T-helper 2 cell treated with Interferon-gamma antibody and Interleukin-4, amounts not matched to agents 100 ng/mL and 5 ng/mL, for 36 hours (primary cell): ENCODE measurements around the gene LAMC1. TPM values are rescaled to one million over a fixed set of nuclear protein-coding genes. Genes with fewer than 3 reads are reported as not detected.

Experiments used
- intact Hi-C: fragments of 100-400 bp; cut with micrococcal nuclease; formaldehyde crosslinking; loops from one replicate; pipeline ENCODE4 v1.15.1; 2023
- total RNA-seq: library from RNA; stranded (reverse); gene quantifications from 2 replicates; pipeline ENCODE4 v1.2.3, GENCODE V29; 2022

The LAMC1 gene
- total RNA-seq, result not detected in 2 replicates

DNA sequence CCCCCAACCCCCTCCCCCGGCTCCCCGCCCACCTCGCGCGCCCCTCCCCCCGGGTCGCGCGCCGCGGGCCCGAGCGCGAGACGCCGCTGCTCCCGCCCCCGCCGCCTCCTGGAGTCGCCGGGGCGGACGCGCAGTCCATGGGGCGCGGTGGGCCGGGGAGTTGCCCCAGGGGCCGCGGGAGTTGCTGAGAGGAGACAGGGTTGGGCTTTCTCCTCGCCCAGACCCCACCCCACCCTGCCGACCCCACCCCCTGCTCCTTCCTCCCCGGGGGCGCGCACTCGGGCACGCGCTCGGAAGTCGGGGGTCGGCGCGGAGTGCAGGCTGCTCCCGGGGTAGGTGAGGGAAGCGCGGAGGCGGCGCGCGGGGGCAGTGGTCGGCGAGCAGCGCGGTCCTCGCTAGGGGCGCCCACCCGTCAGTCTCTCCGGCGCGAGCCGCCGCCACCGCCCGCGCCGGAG lies at the start of gene LAMC1:
Gene LAMC1, plus strand, starts transcription at position 275 of the 455 bp plus-strand sequence. CDS start 297 bp downstream, outside the sequence.
- intact Hi-C loops, result no loop called here

- intact Hi-C loops, result no loop called here
These were observed 48.6 kb upstream of the LAMC1 start for GRCh38 chr1:182974506-182975191.

DNA sequence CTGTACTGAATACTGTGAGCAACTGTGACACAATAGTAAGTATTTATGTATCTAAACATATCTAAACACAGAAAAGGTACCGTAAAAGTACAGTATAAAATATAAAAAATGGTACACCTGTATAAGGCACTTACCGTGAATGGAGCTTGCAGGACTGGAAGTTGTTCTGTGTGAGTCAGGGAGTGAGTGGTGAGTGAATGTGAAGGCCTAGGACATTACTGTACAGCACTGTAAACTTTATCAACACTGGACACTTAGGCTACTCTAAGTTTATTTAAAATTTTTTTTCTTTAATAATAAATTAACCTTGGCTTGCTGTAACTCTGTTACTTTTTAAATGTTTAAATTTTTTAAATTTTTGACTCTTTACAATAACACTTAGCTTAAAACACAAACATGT lies 45.7 kb upstream of the LAMC1 start:
- intact Hi-C loops, result no loop called here

- intact Hi-C loops, result no loop called here
These were observed 44.9 kb upstream of the LAMC1 start for GRCh38 chr1:182978151-182978853.

- intact Hi-C loops, result no loop called here
These were observed 39.1 kb upstream of the LAMC1 start for GRCh38 chr1:182984138-182984537.

- intact Hi-C loops, result no loop called here
These were observed 38.6 kb upstream of the LAMC1 start for GRCh38 chr1:182984621-182985020.

DNA sequence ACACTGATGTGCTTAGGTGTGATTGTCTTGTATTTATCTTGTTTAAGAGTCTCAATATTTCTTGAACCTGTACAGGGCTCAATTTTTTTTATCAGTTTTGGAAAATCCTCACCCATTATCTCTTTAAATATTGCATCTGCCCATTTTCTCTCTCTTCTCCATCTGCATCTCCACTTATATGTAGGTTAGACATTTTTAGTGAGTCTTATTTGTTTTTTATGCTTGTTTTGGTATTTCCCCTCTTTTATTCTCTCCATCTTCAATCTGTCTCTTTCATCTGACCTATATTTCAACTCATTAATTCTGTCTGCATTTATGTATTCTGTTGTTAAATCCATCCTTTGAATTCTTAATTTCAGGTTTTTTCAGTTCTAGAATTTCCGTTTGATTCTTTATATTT lies 37.3 kb upstream of the LAMC1 start:
- intact Hi-C loops, result no loop called here

GRCh38 chr1:182990413-182991144 lies 32.6 kb upstream of the LAMC1 start:
- intact Hi-C loops, result no loop called here

GRCh38 chr1:182993746-182994145 lies 29.5 kb upstream of the LAMC1 start:
- intact Hi-C loops, result no loop called here

GRCh38 chr1:182995894-182996293 lies 27.3 kb upstream of the LAMC1 start:
- intact Hi-C loops, result no loop called here

GRCh38 chr1:182996816-182997215 lies 26.4 kb upstream of the LAMC1 start:
- intact Hi-C loops, result no loop called here

DNA sequence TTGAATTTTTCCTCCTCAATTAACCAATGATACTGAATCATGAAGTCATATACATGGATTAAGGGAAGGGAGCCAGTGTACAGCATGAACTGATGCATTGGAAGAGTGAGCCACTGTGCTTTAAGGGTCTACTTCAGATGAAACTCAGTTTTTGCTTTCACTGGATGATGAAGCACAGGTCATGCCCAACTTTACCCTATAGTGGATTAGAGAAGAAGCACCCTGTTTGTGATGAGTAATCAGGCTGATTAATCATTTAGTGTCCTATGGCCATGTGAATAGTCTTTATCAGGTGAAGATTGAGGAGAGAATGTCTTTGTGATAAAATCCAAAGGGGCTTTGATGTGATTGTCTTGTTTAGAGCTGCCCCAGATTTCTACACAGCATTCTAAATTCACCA lies 24.7 kb upstream of the LAMC1 start:
- intact Hi-C loops, result no loop called here

DNA sequence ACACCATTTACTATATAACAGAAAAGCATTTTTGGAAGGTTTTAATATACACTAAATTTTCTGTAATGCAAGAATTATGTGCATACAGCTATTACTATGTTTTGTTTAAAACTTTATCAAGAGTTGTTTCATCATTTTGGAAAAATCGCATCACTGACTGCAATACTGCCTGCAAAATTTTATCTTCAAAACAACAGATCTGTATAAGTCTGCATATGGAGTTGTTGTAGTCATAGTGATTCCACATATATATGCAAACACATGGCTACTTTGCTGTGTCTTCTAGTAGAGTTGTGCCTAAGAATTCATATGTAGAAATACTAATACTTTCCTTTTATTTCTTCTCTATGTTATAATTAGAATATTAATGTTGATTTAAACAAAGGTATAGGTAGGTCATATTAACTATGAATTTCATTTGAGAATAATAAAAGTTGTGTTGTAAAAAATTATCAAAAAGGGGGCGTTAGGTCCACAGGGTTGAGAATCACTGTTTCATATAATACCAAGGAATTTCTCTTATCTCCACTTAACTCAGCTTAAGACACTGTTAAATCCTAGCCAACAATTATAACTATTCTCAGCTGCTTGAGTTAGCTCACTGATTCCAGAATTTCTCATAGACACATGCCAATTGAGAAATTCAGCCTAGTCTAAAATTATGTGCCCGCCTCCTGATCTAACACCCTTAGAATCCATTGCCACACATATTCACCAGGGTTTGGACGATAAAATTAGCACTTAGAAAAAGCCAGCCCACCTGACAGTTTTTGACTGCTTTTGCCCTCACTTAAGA lies 22.9 kb upstream of the LAMC1 start:
- intact Hi-C loops, result no loop called here

DNA sequence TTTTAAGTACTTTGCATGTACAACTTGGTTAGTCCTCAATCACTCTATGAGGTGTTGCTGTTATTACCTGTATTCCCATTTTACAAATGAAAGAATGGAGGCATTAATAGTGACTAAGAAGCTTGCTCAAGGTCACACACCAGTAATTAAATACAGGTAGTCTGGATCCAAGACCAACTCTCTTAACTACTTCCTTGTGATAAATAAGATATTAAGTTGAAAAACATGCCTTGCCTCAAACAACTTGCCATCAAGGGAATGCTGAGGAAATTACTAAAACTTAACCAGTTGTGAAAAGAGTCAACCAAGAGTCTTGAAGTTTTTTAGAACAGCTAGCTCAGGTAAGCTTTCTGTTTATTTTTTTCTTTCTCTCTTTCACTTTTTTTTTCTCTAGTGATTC lies 21.0 kb upstream of the LAMC1 start:
- intact Hi-C loops, result no loop called here

- intact Hi-C loops, result no loop called here
These were observed 20.4 kb upstream of the LAMC1 start for GRCh38 chr1:183002797-183003196.

DNA sequence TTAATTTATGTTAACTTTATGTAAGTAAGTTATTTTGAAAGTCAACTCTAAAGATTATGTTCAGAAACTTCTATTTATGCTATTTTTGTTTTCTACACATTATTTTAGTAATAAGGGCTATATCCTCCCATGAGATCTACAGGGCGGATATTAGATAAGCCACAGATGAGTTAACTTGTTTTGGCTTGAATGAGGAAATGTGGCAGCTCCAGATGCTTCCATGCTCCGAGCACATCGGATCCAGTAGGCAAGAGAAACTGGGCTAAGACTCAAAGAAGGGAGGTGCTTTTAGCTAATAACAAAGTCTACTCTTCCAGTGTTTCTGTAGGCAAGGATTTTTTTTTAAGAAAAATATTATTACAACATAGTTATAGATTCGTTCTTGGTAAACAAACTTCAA lies 20.0 kb upstream of the LAMC1 start:
- intact Hi-C loops, result no loop called here

- intact Hi-C loops, result no loop called here
These were observed 19.1 kb upstream of the LAMC1 start for GRCh38 chr1:183004141-183004540.

DNA sequence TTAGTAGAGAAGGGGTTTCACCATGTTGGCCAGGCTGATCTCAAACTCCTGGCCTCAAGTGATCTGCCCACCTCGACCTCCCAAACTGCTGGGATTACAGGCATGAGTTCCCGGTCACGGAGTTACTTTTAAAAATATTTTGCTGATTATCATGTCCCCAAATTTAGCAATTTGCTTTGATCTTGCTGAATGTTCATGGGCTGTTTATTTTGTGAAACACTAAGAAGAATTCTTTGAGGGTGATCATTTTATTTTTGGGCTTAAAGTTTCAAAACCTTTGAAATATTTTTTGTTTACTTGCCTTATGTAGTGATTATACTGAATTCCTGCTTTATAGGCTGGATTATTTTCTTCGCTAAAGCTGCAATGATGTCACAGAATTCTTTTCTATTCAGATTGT lies 11.4 kb upstream of the LAMC1 start:
- intact Hi-C loops, result no loop called here

DNA sequence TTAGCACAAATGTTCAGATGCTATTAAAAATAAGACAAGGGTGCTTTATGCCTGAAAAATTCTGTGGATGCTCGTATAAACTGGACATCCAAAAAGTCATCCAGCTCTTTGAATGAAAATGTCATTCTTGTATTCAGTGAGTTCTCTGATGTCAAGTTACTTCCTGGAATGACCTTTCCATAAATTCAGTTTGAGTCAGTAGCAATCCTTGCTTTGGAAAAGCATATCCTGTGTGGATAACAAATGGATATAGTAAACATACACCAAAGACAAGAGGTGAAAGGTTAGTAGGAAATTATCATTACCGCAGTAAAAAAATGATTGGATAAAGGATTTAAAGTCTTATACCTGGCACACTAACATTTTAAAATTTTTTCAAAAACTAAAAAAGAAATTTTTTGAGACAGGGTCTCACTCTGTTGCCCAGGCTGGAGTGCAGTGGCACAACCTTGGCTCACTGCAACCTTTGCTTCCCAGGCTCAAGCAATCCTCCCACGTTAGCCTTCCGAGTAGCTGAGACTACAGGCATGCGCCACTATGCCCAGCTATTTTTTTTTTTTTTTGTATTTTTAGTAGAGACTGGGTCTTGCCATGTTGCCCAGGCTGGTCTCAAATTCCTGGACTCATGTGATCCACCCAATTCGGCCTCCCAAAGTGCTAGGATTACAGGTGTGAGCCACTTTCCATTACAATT lies 10.8 kb upstream of the LAMC1 start:
- intact Hi-C loops, result no loop called here

- intact Hi-C loops, result no loop called here
These were observed 4.0 kb upstream of the LAMC1 start for GRCh38 chr1:183019139-183019740.
